Progenitor cell of endocrine pancreas (in vitro differentiated cells): Measurements from ENCODE around the gene RNF225. TPM values are rescaled to one million over a fixed set of nuclear protein-coding genes. Genes with fewer than 3 reads are reported as not detected.
"Not testable (repeated sequence)": the region's sequence is repeated elsewhere in the genome, so short reads cannot be mapped to it uniquely, and the experiment has no call there.

Experiments
- DNase-seq: peaks from one replicate; pipeline ENCODE4 v3.0.0; 2021; ENCODE audit warnings: low spot score; ENCODE audit not compliant: unreplicated experiment
- H3K27ac Mint-ChIP-seq: 2 replicates; pipeline ENCODE4 v1.8.0; 2021; ENCODE audit warnings: mild to moderate bottlenecking, moderate library complexity, mixed read lengths
- H3K27me3 Mint-ChIP-seq: 2 replicates; pipeline ENCODE4 v1.8.0; 2021; ENCODE audit warnings: mixed read lengths
- H3K36me3 Mint-ChIP-seq: 2 replicates; pipeline ENCODE4 v1.8.0; 2022; ENCODE audit warnings: mixed read lengths; ENCODE audit not compliant: insufficient read depth
- H3K4me1 Mint-ChIP-seq: 2 replicates; pipeline ENCODE4 v1.8.0; 2021; ENCODE audit warnings: low read depth, mixed read lengths
- H3K4me3 Mint-ChIP-seq: 2 replicates; pipeline ENCODE4 v1.8.0; 2021; ENCODE audit warnings: low read depth, mild to moderate bottlenecking, moderate library complexity, mixed read lengths
- H3K9me3 Mint-ChIP-seq: 2 replicates; pipeline ENCODE4 v1.8.0; 2021; ENCODE audit warnings: low read depth, mixed read lengths
- CTCF ChIP-seq: fragments of 200-600 bp; sonication (generic); IDR thresholded peaks from one replicate; pipeline ENCODE4 v1.5.0; 2021; ENCODE audit warnings: antibody characterized with exemption, mild to moderate bottlenecking; ENCODE audit not compliant: unreplicated experiment
- microRNA-seq: library from miRNA; unstranded; fragments of <30 nt; microRNA quantifications from one replicate; pipeline ENCODE4 v1.1.0, GENCODE V29; 2020; ENCODE audit warnings: borderline number of aligned reads; ENCODE audit not compliant: unreplicated experiment
- total RNA-seq: library from RNA; stranded (reverse); gene quantifications from 2 replicates; pipeline ENCODE4 v1.2.1, GENCODE V29; 2021

Gene RNF225
- total RNA-seq, 1 donor from 2014 or later, result not detected

GRCh38 chr19:58439576-58440554, 44.4 kb downstream of the RNF225 start, which contains the start of gene ZNF132:
Gene ZNF132 (minus strand): TSS chr19:58440153. CDS start chr19:58439821, 332 bp downstream.
- peak within 1 kb of the TSS; percentile 81 for H3K4me3 Mint-ChIP-seq
- peaks cover 40% of the 10 kb centered on the region for H3K36me3 Mint-ChIP-seq
- H3K4me1 Mint-ChIP-seq, result peaks cover 3% of the 10 kb centered on the region
- peaks cover 46% of the 10 kb centered on the region for H3K9me3 Mint-ChIP-seq
- no peak for TF ChIP-seq CTCF
- peak within 1 kb of the TSS; percentile 84 for H3K27ac Mint-ChIP-seq
- peaks cover 27% of the 10 kb centered on the region for H3K27me3 Mint-ChIP-seq
- peak; percentile 53 for DNase-seq

- H3K4me1 Mint-ChIP-seq, result peaks cover 3% of the 10 kb centered on the region
- DNase-seq, result no peak
- TF ChIP-seq CTCF, result no peak
- H3K9me3 Mint-ChIP-seq, result peaks cover 39% of the 10 kb centered on the region
- H3K27ac Mint-ChIP-seq, result peak overlapping the region; percentile 84
- peak overlapping the region; percentile 81 for H3K4me3 Mint-ChIP-seq
- peaks cover 31% of the 10 kb centered on the region for H3K27me3 Mint-ChIP-seq
- peaks cover 33% of the 10 kb centered on the region for H3K36me3 Mint-ChIP-seq
These were observed 45.1 kb downstream of the RNF225 start for GRCh38 chr19:58440556-58440955.

DNA sequence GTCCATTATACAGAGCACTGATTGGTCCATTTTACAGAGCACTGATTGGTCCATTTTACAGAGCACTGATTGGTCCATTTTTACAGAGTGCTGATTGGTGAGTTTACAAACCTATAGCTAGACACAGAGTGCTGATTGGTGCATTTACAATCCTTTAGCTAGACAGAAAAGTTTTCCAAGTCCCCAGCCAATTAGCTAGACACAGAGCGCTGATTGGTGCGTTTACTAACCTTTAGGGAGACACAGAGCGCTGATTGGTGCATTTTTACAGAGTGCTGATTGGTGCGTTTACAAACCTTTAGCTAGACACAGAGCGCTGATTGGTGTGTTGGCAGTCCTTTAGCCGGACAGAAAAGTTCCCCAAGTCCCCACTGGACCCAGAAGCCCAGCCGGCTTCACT, 47.5 kb downstream of the RNF225 start:
- not testable (repeated sequence) for H3K27ac Mint-ChIP-seq, H3K4me3 Mint-ChIP-seq, H3K4me1 Mint-ChIP-seq, DNase-seq
- H3K27me3 Mint-ChIP-seq, result peaks cover 41% of the 10 kb centered on the region
- peaks cover 29% of the 10 kb centered on the region for H3K9me3 Mint-ChIP-seq
- H3K36me3 Mint-ChIP-seq, result peaks cover 18% of the 10 kb centered on the region

Small RNAs within 50 kb of the gene (microRNA-seq; reads per million reads assigned to microRNA genes)
- gene MIR4754, result not detected

Other genes with a start within 250 kb of the RNF225 start
- 15.3 and 17.0 TPM in 2 replicates for gene ZNF329, start 244.9 kb upstream of the RNF225 start, total RNA-seq
- gene ZNF274, start 212.6 kb upstream of the RNF225 start, total RNA-seq, result 26.1 and 29.0 TPM in 2 replicates
- gene ZNF544, start 166.7 kb upstream of the RNF225 start, total RNA-seq, result 61.0 and 70.5 TPM in 2 replicates
- 18.1 and 18.2 TPM in 2 replicates for gene ZNF8, start 116.7 kb upstream of the RNF225 start, total RNA-seq
- 41.3 and 46.2 TPM in 2 replicates for gene ERVK3-1, start 90.3 kb upstream of the RNF225 start, total RNA-seq
- gene ZSCAN22, start 68.7 kb upstream of the RNF225 start, total RNA-seq, result 4.6 TPM in 2 replicates
- 3.9 and 4.6 TPM in 2 replicates for gene A1BG, start 42.2 kb upstream of the RNF225 start, total RNA-seq
- gene ZNF497, start 32.9 kb upstream of the RNF225 start, total RNA-seq, result 11.7 and 13.4 TPM in 2 replicates
- 5.4 and 6.1 TPM in 2 replicates for gene ZNF837, start 14.6 kb upstream of the RNF225 start, total RNA-seq
- 1,006 and 1,040 TPM in 2 replicates for gene RPS5, start 8.4 kb upstream of the RNF225 start, total RNA-seq
- 16.7 and 18.2 TPM in 2 replicates for gene ZNF584, start 13.0 kb downstream of the RNF225 start, total RNA-seq
- 3.5 TPM in 2 replicates for gene ZNF132, start 44.5 kb downstream of the RNF225 start, total RNA-seq
- 10.1 and 11.2 TPM in 2 replicates for gene ZNF324B, start 56.0 kb downstream of the RNF225 start, total RNA-seq
- 12.9 and 14.7 TPM in 2 replicates for gene ZNF324, start 71.4 kb downstream of the RNF225 start, total RNA-seq
- 17.7 and 19.4 TPM in 2 replicates for gene ZNF446, start 80.7 kb downstream of the RNF225 start, total RNA-seq
- 9.4 and 9.9 TPM in 2 replicates for gene SLC27A5, start 116.3 kb downstream of the RNF225 start, total RNA-seq
- gene ZBTB45, start 124.2 kb downstream of the RNF225 start, total RNA-seq, result 22.3 and 22.7 TPM in 2 replicates
- 699 and 731 TPM in 2 replicates for gene TRIM28, start 148.4 kb downstream of the RNF225 start, total RNA-seq
- gene CHMP2A, start 159.4 kb downstream of the RNF225 start, total RNA-seq, result 72.2 and 81.5 TPM in 2 replicates
- 73.0 and 80.4 TPM in 2 replicates for gene UBE2M, start 163.0 kb downstream of the RNF225 start, total RNA-seq
- gene MZF1, start 177.7 kb downstream of the RNF225 start, total RNA-seq, result 70.9 and 71.3 TPM in 2 replicates